Measurements from ENCODE around the gene COA4. TPM values are rescaled to one million over a fixed set of nuclear protein-coding genes. Genes with fewer than 3 reads are reported as not detected.

COA4 gene
- 10 to 100 TPM; 47.6 to 72.5 (median 53.8) TPM for total RNA-seq
- 10 to 100 TPM; 55.7 to 61.4 TPM for polyA plus RNA-seq
- long read RNA-seq, donor 1, transcript COA4-201 (2 exons, 960 nt), result major isoform, 11 of 14 reads
- long read RNA-seq, donor 1, partial matches to known transcripts, result 1 of 14 reads
- long read RNA-seq, donor 1, other reads (novel, unspliced or antisense), result 2 of 14 reads
- long read RNA-seq, donor 2, transcript COA4-201 (2 exons, 960 nt), result major isoform, 29 of 31 reads
- long read RNA-seq, donor 2, partial matches to known transcripts, result 0 of 31 reads
- long read RNA-seq, donor 2, other reads (novel, unspliced or antisense), result 0 of 31 reads
- long read RNA-seq, donor 3, transcript COA4-201 (2 exons, 960 nt), result major isoform, 13 of 15 reads
- long read RNA-seq, donor 3, partial matches to known transcripts, result 1 of 15 reads
- long read RNA-seq, donor 3, other reads (novel, unspliced or antisense), result 0 of 15 reads

DNA sequence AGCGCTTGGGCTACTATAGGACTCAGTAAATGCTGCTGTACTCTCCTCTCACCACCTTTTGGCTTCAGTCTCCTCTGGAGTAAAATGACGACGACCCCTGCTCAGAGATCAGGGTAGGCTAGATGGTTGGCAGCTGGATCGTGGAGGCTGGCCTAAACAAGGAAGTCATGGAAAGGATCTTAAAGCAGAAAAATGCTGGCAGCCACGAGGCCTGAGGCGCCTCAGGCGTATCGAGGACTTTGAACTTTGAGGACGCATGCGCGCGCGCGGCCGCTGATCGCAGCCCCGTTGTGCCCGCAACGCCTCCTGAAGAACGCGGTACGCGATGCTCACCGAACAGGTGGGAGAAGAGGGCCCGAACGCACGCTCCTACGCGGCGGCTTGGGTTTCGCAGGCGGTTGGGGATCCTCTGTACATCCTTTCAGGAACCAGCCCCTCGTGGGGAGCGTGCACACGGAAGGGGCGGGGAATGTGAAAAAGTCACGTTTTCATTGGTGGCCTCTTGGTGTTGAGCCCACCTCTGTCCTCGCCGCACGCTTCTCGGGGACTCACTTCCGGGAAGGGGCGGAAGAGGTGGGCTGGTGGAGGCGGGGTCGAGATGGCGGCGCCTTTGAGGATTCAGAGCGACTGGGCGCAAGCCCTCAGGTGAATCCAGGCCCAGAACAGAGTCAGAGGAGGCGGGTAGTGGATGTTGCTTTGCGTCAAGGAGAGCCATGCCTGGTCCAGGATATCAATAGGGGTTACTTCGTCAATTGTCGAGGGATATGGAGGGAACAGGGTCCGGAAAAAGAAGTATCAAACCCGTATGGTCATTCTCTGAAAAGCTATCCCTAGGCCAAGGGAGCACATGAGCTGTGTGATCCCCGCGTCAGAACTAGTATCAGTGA is at the start of gene COA4, which contains the start of gene PAAF1:
Gene COA4, minus strand, starts transcription at position 423 of the 887 bp plus-strand sequence. CDS start 3,468 bp downstream, outside the sequence.
Gene PAAF1, plus strand, starts transcription at position 576 of the 887 bp plus-strand sequence. Its CDS starts 23 bp downstream, at position 599.
- no peaks in the 10 kb centered on the region for H3K9me3 ChIP-seq
- H3K27me3 ChIP-seq, result no peaks in the 10 kb centered on the region
- peak within 1 kb of the TSS; percentile 50 to 71 for H3K27ac ChIP-seq
- DNase-seq, result peak; percentile 91 to 93 (median 92)
- peak within 1 kb of the TSS; percentile 89 for H3K4me3 ChIP-seq
- peaks cover 11% of the 10 kb centered on the region for H3K4me1 ChIP-seq (ENCODE audit: insufficient read depth)
- WGBS, 3 donors, result 0 to 1% (median 0%) methylated on average over 57 of the region's 57 CpGs
- intact Hi-C loops (cut with DNase I), result no loop called here
- peak; percentile 33 for TF ChIP-seq POLR2A (IDR thresholded peaks at IDR 0.05)
- TF ChIP-seq EP300 (IDR thresholded peaks at IDR 0.05), result no peak
- H3K36me3 ChIP-seq, result no peaks in the 10 kb centered on the region

DNA sequence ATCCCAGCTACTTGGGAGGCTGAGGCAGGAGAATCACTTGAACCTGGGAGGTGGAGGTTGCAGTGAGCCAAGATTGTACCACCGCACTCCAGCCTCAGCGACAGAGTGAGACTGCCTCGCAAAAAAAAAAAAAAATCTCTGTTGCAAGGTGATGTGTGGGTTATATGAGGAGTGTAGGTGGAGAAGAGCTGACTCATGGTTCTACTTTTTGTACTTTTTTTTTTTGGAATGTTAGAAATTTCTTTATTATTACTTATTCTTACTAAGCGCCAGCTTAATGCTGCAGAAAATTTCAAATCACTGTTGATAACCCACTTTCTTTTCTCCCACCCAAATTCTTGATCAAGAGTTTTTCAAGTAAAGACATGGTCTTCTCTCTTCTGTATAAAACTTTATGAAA is 44.5 kb upstream of the COA4 start:
- no peak overlapping the region for H3K4me3 ChIP-seq
- H3K4me1 ChIP-seq (ENCODE audit: insufficient read depth), result no peaks in the 10 kb centered on the region
- H3K9me3 ChIP-seq, result no peaks in the 10 kb centered on the region
- 95 to 96% (median 96%) methylated on average over 4 of the region's 4 CpGs for WGBS, 3 donors
- no peaks in the 10 kb centered on the region for H3K27me3 ChIP-seq
- H3K27ac ChIP-seq, result no peak overlapping the region
- TF ChIP-seq EP300 (IDR thresholded peaks at IDR 0.05) (no peak), POLR2A (IDR thresholded peaks at IDR 0.05) (no peak)
- TF ChIP-seq, protein P1, sequence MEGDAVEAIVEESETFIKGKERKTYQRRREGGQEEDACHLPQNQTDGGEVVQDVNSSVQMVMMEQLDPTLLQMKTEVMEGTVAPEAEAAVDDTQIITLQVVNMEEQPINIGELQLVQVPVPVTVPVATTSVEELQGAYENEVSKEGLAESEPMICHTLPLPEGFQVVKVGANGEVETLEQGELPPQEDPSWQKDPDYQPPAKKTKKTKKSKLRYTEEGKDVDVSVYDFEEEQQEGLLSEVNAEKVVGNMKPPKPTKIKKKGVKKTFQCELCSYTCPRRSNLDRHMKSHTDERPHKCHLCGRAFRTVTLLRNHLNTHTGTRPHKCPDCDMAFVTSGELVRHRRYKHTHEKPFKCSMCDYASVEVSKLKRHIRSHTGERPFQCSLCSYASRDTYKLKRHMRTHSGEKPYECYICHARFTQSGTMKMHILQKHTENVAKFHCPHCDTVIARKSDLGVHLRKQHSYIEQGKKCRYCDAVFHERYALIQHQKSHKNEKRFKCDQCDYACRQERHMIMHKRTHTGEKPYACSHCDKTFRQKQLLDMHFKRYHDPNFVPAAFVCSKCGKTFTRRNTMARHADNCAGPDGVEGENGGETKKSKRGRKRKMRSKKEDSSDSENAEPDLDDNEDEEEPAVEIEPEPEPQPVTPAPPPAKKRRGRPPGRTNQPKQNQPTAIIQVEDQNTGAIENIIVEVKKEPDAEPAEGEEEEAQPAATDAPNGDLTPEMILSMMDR (IDR thresholded peaks at IDR 0.05), result no peak
- no peaks in the 10 kb centered on the region for H3K36me3 ChIP-seq
- intact Hi-C loops (cut with DNase I), result no loop called here
- DNase-seq, result no peak

DNA sequence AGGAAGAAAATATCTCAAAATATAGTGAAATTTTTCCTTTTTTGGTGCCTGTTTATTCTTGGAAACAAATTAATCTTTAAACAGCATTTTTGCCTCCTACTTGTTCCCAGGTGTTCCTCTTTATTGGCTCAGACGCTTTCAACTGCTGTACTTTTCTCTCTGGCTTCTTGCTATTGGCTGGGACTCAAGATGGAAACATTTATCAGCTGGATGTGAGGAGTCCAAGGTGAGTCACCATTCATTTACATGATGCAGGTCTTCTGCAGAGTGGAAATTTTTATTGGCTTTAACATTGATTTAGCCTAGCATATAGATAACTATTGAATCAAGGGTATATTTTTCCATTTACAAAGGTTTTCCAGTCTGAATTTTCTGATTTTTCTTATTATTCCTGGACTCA is 39.8 kb upstream of the COA4 start:
- Histone ChIP-seq H3K9me3 (no peaks in the 10 kb centered on the region), H3K27me3 (no peaks in the 10 kb centered on the region), H3K4me3 (no peak overlapping the region), H3K36me3 (no peaks in the 10 kb centered on the region), H3K4me1 (ENCODE audit: insufficient read depth) (no peaks in the 10 kb centered on the region), H3K27ac (no peak overlapping the region)
- intact Hi-C loops (cut with DNase I), result no loop called here
- no peak for DNase-seq
- WGBS, 3 donors, result 43 to 68% (median 51%) methylated on average over 1 of the region's 1 CpG
- TF ChIP-seq EP300 (IDR thresholded peaks at IDR 0.05), result no peak
- TF ChIP-seq, protein P1 (IDR thresholded peaks at IDR 0.05), result no peak

DNA sequence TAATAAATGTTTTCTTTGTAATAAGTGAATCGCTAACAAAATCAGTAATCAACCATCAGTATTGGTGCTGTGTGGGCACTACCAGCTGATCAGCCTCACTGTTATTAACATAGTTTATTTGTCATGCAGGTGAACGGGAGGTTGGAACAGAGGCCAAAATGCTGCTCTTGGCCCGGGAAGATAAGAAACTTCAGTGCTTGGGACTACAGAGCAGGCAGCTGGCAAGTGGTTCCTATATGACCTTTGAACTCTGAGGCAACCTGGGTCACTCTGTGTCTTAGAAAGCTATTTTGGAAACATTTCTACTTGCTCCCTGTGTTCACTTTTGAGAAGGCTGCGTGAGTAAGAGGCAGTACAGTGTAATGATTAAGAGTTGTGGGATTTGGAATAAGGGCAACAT is 37.6 kb upstream of the COA4 start:
- no peak for DNase-seq
- no peak overlapping the region for H3K4me3 ChIP-seq
- TF ChIP-seq POLR2A (IDR thresholded peaks at IDR 0.05) (no peak), EP300 (IDR thresholded peaks at IDR 0.05) (no peak)
- TF ChIP-seq, protein P1 (IDR thresholded peaks at IDR 0.05), result no peak
- H3K4me1 ChIP-seq (ENCODE audit: insufficient read depth), result no peaks in the 10 kb centered on the region
- intact Hi-C loops (cut with DNase I), result no loop called here
- H3K27me3 ChIP-seq, result no peaks in the 10 kb centered on the region
- WGBS, 3 donors, result 76 to 81% (median 80%) methylated on average over 4 of the region's 4 CpGs
- no peak overlapping the region for H3K27ac ChIP-seq
- H3K9me3 ChIP-seq, result no peaks in the 10 kb centered on the region
- no peaks in the 10 kb centered on the region for H3K36me3 ChIP-seq
